ENCODE measurements around the gene PCDHGA6.
"Not testable (repeated sequence)": the region's sequence is repeated elsewhere in the genome, so short reads cannot be mapped to it uniquely, and the experiment has no call there.

PCDHGA6 gene

GRCh38 chr5:141360685-141361084, 13.0 kb upstream of the PCDHGA6 start:
- DNase-seq, result no peak

GRCh38 chr5:141362719-141363118, 11.0 kb upstream of the PCDHGA6 start:
- no peak for DNase-seq

GRCh38 chr5:141363952-141364660, 9.6 kb upstream of the PCDHGA6 start, which contains the start of gene PCDHGA5:
PCDHGA5 (plus strand) TSS chr5:141364162; CDS start chr5:141364331, 169 bp downstream.
- DNase-seq, result no peak

- no peak for DNase-seq
Measured at GRCh38 chr5:141366016-141366896, 7.4 kb upstream of the PCDHGA6 start.

GRCh38 chr5:141369994-141370848, 3.5 kb upstream of the PCDHGA6 start, which contains the start of gene PCDHGB3:
PCDHGB3 (plus strand) TSS chr5:141370242; CDS start chr5:141370395, 153 bp downstream.
- DNase-seq, result no peak

GRCh38 chr5:141371572-141372475, 1.9 kb upstream of the PCDHGA6 start:
- DNase-seq, result no peak

- DNase-seq, result no peak
Measured at GRCh38 chr5:141374627-141375026, 936 bp downstream of the PCDHGA6 start.

- DNase-seq, result not testable (repeated sequence)
Measured at GRCh38 chr5:141375444-141376155, 1.9 kb downstream of the PCDHGA6 start.

GRCh38 chr5:141382469-141383294, 9.0 kb downstream of the PCDHGA6 start, which contains the start of gene PCDHGA7:
PCDHGA7 (plus strand) TSS chr5:141382742; CDS start chr5:141382900, 158 bp downstream.
- no peak for DNase-seq

- no peak for DNase-seq
Measured at GRCh38 chr5:141383345-141383744, 9.7 kb downstream of the PCDHGA6 start.

GRCh38 chr5:141384471-141385267, 11.0 kb downstream of the PCDHGA6 start:
- DNase-seq, result no peak

- DNase-seq, result not testable (repeated sequence)
Measured at GRCh38 chr5:141387557-141388311, 14.0 kb downstream of the PCDHGA6 start, which contains the start of gene PCDHGB4. PCDHGB4 (plus strand) TSS chr5:141387698; CDS start chr5:141387885, 187 bp downstream.

GRCh38 chr5:141388661-141389060, 15.0 kb downstream of the PCDHGA6 start:
- DNase-seq, result no peak

- no peak for DNase-seq
Measured at GRCh38 chr5:141389153-141390042, 15.7 kb downstream of the PCDHGA6 start.

- DNase-seq, result no peak
Measured at GRCh38 chr5:141392429-141393198, 18.9 kb downstream of the PCDHGA6 start, which contains the start of gene PCDHGA8. PCDHGA8 (plus strand) TSS chr5:141392633; CDS start chr5:141392814, 181 bp downstream.

GRCh38 chr5:141393267-141393666, 19.6 kb downstream of the PCDHGA6 start:
- DNase-seq, result no peak
